AG09309 (cell line): ENCODE data around the gene CAPG.

Experiments used
- DNase-seq: peaks from one replicate; pipeline ENCODE4 v3.0.0-alpha.2; 2010; ENCODE audit warnings: low read depth
- H3K4me3 ChIP-seq: 2 replicates; pipeline ENCODE4 v1.5.1; 2011; ENCODE audit warnings: mild to moderate bottlenecking, low read depth, low read length, moderate library complexity; ENCODE audit not compliant: control insufficient read depth
- CTCF ChIP-seq: IDR thresholded peaks from 2 replicates; pipeline ENCODE4 v1.5.1; 2011; ENCODE audit warnings: mild to moderate bottlenecking, low read depth, low read length, inconsistent platforms; ENCODE audit not compliant: insufficient read depth, control insufficient read depth; ENCODE audit errors: missing control alignments

CAPG gene

GRCh38 chr2:85453571-85453970 lies 43.4 kb upstream of the CAPG start:
- no peak overlapping the region for H3K4me3 ChIP-seq
- DNase-seq, result no peak
- no peak for TF ChIP-seq CTCF

- no peak for DNase-seq
- no peak overlapping the region for H3K4me3 ChIP-seq
- no peak for TF ChIP-seq CTCF
These were observed 42.1 kb upstream of the CAPG start for GRCh38 chr2:85452237-85452636.

GRCh38 chr2:85449214-85449588 lies 39.0 kb upstream of the CAPG start:
- no peak overlapping the region for H3K4me3 ChIP-seq
- no peak for TF ChIP-seq CTCF
- DNase-seq, result no peak

- DNase-seq, result no peak
- no peak overlapping the region for H3K4me3 ChIP-seq
- TF ChIP-seq CTCF, result no peak
These were observed 38.5 kb upstream of the CAPG start for GRCh38 chr2:85448461-85449213.

- DNase-seq, result no peak
- no peak for TF ChIP-seq CTCF
- no peak overlapping the region for H3K4me3 ChIP-seq
These were observed 37.0 kb upstream of the CAPG start for GRCh38 chr2:85447222-85447585.

- no peak overlapping the region for H3K4me3 ChIP-seq
- no peak for TF ChIP-seq CTCF
- DNase-seq, result no peak
These were observed 36.4 kb upstream of the CAPG start for GRCh38 chr2:85446296-85447221.
